Stimulated activated CD4-positive, alpha-beta T cell treated with anti-CD3 and anti-CD28 coated beads, Interleukin-2, amount 100 ng/mL, for 4 hours (primary cell): Measurements from ENCODE around the gene EPDR1.

Source experiments
- DNase-seq: peaks from one replicate; pipeline ENCODE4 v3.0.0-alpha.2; 2020; ENCODE audit warnings: low read depth

The EPDR1 gene

DNA sequence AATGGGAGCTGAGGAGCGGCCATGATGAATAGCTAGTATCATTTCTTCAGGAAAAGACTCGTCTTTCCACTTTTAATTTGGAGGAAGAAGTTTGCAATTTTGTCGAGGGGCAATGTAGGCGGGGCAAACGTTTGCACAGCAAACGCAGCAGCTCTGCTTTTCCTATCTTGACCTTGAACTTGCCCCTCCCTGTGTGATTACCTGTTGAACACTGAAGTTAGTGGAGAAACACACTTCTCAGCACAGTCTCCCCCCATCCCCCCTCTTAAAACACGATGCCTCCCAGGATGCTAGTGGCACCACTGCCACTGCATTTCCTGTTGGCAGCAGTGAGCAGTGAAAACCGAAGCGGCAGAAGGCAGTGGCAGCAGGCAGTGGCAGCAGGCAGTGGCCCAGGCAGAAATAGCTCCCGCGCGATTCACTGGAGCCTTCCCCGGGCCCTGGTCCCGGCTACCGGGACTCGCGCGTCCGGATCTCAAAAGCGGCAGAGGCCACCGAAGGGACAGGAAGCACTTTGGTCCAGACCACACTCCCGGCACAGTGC, at the start of gene EPDR1:
Gene EPDR1 (plus strand): TSS at position 336 of the 544 bp plus-strand sequence. CDS start 300 bp downstream, outside the sequence.
- DNase-seq, result no peak

DNA sequence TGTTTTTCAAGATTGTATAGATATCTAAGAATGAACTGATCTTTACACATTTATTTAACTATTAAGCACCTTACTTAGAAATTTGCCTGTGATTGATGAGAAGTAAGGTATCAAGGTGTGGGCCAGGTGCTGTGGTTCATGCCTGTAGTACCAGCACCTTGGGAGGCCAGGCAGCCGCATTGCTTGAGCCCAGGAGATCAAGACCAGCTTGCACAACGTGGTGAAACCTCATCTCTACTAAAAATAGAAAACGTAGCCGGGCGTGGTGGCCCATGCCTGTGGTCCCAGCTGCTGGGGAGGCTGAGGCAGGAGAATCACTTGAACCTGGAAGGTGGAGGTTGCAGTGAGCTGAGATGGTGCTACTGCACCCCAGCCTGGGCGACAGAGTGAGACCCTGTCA, 38.4 kb upstream of the EPDR1 start:
- DNase-seq, result no peak

DNA sequence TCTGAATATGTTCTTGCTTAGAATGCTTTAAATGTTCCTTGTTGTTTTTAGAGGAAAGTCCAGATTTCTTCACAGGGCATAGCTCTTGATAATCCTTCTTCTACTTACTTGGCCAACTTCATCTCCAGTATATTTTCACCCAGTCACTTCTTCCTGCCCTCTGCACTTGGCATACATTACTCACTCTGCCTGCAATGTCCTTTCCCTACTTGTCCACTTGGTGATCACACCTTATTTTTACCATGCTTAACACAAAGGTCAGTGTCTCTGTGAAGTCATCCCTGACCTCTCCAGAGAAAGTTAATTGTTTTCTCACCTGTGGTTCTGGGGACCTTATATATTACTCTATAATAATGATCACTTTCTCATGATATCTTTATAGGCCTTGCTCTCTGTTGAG, 27.1 kb upstream of the EPDR1 start:
- DNase-seq, result no peak

DNA sequence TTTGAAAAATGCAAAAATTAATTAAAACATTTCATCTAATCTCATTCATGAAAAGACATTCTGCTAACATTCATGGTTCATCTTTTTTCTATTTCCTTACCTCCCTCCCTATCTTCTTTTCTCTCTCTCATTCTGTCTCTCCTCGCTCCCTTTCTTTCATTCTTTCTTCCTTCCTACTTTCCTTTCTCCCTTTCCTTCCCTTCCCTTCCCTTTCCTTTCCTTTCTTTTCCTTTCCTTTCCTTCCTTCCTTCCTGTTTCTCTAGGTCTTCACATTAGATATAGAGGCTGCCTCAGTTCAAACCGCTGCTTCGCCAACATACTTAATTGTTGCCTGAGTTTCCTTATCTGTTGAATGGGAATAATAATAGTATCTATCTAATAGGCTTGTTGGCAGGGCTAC, 25.8 kb upstream of the EPDR1 start:
- no peak for DNase-seq

DNA sequence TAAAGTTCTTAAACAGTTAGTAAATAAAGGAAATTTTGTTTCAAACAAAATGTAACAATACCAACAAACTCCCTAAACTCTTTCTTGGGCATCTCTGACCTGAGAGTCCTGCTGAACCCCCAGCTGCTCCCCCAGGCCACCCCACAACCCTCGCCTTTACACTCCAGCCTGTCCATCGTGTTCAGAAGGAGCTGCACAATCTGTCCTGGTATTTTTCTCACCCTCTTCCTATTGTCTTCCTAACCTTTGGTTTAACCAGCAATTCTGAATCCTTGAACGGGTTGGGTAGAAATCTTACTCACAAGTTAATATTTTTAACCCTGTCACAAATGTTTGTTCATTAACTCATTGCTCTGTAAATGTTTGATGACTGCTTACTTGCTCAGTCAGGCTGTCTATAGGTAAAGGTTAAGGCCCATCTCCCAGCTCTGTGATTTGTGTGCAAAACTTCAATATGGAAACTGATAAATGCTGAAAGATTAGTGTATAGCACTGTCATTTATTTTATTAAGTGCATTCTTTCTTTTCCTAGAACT, 20.7 kb upstream of the EPDR1 start:
- no peak for DNase-seq

DNA sequence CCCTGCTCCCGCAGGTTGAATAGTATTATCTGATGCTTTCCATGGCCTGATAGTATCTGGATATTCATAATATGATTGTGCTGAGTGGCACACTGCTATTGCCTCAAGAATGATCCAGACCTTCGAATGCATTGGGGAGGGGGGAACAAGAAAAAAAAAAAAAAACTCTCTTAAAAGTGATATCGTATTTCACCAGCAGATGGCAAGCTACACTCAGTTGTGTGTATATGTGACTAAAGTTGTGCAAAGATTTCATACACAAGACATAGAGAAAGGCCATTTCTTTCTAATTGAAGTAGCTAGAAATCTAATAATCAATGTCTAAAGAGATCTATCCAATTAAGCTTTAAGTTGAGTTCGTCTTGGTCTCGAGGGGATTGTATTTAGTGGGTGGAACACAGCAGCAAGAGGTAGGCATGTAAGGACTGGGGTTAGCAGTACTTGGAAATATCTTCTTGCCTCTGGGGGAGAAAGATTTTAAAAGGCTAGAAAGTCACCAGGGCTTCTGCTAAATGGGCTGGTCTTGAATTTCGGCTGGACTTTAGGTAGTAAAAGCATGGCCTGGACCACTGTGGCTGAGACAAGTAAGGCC, 19.1 kb upstream of the EPDR1 start:
- no peak for DNase-seq

DNA sequence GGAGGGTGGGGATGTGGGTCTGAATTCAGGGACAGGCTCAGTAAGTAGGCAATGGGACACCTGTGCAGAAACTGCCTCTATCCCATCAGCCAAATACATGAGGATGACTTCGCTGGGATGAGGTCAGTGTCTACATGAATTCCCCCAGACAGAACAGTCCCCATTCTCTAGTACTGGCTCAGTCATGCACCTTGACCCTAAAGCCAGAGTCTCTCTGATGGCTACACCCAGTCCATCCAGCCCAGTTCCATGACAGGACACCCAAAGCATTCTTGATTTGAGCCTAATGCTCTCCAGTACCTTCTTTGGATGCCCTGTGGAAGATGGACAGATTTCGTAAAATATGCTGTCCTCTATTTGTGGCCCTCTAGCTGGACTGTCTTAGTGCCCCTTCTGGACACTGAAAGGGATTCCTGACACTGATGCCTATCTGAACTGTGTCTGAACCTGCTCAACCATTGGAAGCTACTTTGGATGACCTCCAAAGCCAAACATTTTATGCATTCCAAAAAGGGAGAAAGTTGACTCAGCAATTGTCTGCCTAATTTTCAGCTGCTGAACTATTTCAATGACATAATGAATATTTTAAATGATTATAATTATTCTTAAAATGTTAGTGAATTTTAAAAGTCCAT, 18.4 kb upstream of the EPDR1 start:
- no peak for DNase-seq

DNA sequence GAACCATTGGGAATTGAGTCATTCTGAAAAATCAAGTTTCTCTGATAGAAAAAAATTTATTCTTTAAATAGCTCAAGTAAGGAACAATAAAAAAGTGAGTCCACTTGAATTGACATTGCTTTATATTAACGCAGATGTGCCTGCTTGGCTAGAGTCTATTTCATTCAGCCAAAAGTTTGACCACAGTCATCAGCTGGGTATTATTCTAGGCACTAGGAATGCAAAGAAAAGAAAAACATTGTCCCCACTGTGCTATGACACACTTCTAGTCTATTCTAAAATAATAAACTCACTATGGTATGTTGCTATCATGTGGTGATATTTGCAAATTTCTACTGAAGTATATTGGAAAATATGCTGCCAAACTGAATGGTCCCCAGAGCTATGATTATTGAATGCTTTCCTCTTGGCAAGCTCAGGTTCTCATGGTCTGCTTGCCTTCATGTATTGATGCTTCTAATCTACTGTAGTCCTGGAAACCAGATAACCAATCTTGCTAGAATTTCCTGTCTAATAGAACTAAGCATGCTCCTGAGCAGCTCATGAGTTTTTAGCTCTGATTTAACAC, 12.1 kb upstream of the EPDR1 start:
- DNase-seq, result no peak

DNA sequence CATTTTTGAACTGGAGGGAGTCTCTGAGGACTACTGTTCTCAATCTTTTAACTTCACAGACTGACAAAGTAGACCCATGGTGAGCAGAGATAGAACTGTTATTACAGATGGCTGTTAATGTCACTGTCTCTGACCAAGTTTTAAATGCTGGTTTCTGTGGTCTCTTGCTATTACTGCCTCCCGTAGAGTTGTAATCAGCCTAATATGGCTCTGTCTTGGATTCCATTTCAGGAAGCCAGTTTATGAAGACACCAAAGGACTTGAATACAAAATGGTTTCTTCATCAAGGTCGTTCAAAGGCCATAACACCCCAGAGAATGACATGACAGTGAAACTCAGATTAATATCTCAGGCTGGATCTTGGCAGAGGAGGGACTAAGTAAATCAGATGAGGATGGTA, 7.7 kb upstream of the EPDR1 start:
- no peak for DNase-seq

DNA sequence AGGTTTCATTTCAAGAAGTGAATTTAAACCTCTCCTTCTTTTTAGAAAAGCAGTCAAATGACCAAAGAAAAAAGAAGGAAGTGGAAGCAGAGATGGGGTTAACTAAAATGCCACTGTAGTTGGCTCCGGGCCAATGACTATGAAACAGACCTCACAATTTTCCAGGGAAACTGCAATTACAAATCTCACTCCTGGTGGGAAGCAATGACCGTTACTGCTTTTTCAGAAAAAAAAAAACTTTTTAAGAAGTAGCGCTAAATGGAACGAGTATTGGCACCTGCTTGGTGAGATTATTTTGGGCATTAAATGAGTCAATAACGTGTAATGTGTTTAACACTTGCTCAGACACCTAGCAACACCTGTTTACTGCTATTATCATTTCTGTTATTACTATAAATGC, 5.0 kb upstream of the EPDR1 start:
- DNase-seq, result no peak

DNA sequence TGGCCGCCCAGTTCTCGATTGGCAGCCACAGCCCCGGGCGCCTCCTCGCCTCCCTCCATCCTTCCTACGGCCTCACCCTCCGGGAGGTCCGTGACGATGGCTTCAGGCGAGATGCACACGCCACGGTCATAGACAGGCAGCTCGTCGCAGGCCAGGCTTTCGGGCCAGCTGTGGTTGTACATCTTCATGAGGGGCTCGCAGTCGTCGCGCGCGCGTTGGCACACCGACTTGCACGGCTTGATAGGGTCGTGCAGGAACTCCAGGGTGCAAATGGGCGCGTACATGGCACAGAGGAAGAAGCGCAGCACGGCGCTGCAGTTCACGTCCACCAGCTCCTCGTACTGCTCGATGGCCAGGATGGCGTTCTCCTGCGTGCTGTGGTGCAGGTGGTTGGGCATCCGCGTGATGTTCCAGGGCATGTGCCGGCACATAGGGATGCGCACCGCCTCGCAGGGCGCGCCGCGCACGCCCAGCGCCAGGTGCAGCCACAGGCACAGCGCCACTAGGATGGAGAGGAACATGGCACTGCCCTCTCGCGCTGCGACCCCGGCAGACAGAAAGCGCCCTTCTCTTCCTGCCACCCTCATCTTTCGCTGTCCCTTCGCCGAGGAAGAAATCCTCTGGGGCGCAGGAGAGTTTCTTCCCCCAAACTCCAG, 4.3 kb upstream of the EPDR1 start:
- DNase-seq, result no peak

DNA sequence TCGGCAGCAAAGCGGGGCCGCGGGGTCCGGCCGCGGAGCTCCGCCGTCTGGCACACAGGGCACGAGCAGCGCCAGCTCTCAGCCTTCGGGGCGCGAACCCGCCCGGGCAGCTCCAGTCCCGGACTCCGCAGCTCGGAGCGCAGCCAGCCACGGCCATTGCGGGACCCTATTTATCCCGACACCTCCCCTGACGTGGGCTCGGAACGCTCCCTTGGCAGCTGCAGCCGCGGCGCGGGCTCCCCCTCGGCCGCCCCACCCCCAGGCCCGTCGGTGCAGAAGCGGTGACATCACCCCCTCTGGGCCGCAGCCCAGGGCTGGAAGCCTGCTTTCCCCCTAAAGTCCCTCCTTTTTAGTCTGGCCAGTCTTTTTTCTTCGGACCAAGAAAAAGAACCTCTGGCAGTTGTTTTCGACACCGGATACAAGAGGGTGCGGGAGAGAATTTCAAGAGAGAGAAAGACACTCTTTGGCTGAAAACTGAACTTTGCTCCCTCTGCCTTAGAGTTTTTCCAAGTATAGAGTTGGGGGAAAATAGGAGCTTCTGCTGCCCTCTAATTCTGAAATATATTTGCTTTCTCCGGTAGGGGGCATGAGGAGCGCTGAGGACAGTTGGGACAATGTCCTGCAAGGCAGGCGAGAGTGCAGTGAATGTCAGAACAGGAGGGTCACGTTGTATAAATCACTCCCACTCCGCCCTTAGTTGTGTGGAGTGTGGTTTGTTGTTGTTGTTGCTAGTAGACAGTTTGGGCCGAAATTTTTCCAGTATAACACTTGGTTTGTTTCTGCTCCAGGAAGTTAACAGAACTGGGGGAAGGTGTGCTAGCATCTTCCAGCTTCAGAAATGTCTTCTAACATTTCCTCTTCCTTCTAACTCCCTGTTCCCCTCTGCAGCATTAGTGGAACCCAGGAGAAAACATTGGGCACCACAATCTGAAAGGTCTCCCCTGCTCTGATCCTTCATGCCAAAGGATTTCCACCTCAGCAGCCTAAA, 3.5 kb upstream of the EPDR1 start, which contains the start of gene SFRP4:
Gene SFRP4 (minus strand): TSS at position 145 of the 988 bp plus-strand sequence. CDS start 280 bp downstream, outside the sequence.
- no peak for DNase-seq

DNA sequence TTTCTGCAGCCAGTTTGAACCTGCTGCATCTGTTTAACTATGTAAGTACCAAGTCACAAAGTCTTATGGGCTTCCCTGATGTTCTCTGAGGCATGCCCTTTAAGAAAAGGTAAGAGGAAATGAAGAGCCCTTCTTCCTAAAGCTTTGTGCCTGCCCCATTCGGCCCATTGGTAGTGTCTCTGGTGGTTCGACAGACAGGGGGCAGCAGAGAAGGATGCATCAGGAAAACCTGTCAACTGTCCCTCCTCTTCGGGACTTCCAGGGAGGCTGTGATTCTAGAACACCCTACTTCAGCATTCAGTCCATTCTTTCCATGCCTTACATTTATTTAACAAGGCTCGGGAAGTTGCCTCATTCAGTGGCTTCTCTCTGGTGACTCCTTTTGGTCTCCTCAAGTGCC, 1.9 kb upstream of the EPDR1 start:
- DNase-seq, result no peak

DNA sequence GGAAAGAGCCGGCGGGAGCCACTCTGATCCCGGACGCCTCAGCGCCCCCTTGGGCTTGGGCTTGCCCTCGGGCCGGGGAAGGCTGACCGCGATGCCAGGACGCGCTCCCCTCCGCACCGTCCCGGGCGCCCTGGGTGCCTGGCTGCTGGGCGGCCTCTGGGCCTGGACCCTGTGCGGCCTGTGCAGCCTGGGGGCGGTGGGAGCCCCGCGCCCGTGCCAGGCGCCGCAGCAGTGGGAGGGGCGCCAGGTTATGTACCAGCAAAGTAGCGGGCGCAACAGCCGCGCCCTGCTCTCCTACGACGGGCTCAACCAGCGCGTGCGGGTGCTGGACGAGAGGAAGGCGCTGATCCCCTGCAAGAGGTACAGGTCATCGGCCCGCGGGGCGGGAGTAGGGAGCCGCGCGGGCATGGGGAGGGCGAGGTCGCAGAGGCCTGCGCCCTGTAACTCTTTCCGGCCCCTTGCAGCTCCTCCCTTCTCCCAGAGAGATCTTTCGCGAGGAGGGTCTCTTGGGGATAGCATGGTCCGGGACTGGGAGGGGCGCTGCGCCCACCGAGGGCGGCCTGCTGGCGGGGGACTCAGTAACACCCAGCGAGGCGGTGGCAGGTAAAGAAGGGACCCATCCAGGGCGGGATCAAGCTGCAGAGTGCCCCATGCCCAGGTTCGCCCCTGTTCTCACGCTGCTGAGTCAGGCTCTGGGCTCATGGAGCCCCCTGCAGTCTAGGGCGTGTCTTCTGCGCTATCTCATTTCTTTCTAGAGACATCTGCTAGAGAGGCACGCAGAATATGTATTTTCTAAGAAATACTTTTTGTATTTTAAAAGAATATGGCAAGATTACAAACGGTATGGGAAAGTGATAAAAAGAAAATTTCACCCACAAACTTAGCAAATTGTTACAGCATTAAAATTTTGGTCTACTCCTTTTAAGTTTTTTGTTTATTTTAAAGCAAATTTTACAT, 687 bp downstream of the EPDR1 start:
- no peak for DNase-seq

DNA sequence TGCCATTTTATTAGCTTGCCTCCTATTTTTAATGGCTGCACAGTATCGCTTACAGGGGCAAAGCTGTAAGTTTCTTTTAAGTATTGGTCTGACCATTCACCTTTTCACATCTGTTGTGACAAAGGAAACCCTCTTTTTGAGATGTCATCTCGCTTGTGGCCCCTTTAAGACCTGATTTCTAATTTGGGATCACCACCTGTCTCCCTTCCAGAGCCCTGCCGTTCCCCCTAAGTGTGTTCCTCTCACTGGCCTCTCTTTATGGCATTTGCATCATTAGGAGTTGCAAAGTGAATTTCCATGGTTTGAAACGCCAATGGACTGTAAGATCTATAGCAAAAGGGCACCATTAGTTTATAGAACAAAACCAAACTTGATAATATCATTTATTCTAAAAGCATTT, 1.4 kb downstream of the EPDR1 start:
- no peak for DNase-seq

DNA sequence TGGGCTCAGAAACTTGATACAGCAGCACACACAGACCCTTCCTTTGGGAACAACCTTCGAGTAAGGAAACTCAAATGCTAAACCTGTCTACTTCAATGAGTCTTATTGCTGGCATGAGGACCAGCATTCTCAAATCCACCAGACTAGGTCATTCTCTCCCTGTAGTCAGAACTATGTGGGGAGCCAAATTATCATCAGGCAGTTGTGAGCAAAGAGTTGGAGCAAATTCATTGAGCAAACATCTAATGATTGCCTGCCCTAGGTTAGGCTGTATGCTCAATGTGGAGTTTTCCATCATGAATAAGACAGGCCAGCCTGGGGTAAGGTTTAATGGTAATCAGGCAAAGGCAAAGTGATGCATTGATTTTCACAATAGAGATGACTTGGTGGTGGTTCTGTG, 3.6 kb downstream of the EPDR1 start:
- no peak for DNase-seq

DNA sequence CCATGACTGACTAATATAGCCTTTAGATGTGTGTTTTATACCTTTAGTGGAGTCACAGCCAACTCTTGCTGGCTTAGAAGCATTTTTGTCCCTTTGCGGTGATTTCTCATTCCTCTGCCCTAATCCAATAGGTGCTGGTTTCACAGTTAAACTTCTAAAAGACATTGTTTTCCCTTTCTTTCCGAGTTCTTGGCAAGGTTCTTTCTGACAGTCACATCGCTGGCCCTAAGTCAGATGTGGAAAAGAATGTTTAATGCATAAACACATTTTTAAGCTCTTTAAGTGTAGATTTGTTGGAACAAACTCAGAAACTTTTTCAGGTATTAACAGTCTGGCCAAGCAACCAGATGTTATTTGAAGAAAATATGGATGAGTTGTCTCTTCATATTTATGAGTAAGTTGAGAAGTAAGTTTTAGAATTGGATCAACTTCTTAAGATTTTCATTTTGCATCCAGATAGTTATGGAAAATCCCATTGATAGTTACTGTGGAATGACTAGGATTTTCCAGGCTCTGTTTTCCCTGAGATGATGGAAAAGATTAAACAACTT, 4.1 kb downstream of the EPDR1 start:
- no peak for DNase-seq

DNA sequence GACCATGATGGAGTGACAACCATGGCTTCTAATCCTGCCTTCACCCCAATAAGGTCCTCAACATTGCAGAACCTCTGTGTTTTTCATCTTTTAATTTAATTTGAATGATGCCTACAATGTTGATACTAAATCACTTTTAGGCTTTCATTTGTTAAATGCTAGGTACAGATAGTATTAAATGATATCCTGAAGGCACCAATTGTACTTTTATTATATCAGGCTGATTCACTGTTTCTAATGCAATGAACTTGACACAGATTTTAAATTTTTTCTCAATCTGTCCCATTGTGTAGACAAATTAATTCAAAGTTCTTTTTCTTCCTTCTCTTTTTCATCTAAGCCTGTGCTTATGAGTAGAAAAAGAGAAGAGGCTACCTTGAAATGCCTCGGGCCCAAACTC, 5.2 kb downstream of the EPDR1 start:
- DNase-seq, result no peak

DNA sequence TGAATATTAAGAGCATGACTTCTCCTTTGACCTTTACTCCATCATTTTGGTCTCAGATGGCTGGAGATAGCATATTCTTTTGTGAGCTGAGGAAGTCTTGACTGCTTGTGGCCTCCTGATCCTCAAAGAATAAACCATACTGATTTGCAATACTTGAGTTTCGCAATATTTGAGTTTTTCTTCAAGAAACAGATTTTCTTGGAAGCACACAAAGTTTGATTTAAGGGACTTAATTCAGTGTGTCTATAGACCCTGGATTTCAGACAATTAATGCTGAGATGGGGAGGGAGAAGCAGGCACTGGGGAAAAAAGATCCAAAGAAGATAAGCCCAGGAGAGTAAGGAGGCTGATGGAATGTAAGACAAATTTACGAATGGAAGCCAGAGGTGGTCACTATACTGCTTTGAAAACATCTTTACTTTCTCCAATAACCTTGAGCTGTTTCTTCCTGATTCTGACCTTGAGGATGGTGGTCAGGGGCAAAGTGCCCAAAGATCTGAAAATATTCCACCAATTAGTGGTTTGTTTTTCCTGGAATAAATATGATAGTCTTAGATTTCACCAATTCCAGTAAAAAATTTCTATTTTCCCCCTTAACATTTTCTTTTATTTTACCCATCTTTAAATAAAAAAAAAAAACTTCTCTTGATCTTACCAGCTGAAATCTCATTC, 7.5 kb downstream of the EPDR1 start:
- DNase-seq, result no peak
